ENCODE data around the gene HEMK1. TPM values are rescaled to one million over a fixed set of nuclear protein-coding genes. Genes with fewer than 3 reads are reported as not detected.

HEMK1 gene
- total and polyA plus RNA-seq, 2 experiments from 2014 or later: 23.3 to 37.4 TPM

DNA sequence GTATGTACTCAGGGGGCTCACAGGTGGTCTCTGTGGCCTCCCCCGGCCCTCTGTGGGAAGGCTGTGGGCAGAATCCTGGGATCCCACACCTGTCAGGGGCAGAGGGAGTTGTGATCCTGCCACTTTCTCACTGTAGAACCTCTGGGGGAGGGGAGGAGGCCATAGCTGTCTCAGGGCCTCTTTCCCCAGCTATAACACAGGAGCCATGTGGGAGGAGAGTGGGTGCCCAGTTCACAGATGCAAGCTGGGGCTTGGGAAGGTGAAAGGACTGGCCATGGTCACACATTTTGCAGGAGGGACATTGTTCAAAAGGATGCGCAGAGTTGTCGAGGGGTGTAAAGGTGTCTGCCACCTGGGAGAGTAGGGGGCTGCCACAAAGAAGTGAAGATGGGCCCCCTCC lies 59.3 kb downstream of the HEMK1 start:
- no peaks in the 10 kb centered on the region for H3K36me3 ChIP-seq

DNA sequence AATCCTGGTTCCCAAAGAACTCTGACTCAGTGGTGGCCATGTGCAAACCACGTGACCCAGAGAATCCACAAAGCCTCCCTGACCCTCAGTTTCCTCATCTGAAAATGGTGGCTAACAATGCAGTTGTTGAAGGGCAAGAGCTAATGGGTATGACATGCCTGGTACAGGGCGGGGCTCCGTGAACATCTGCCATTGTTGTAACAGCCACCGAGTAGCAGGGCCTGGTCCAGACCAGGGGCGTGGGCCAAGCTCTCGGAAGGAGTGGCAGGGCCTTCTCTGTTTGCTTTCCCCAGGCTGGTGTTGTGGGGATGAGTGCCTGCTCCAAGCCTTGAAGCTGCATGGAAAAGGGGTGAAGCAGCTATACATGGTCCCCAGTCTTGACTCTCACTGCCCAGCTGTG lies 61.1 kb downstream of the HEMK1 start:
- Histone ChIP-seq H3K36me3 (no peaks in the 10 kb centered on the region), H3K4me3 (no peak overlapping the region), H3K9me3 (ENCODE audit: low read depth) (no peaks in the 10 kb centered on the region), H3K27ac (no peak overlapping the region), H3K4me1 (ENCODE audit: low read depth) (peaks cover 9% of the 10 kb centered on the region), H3K27me3 (no peaks in the 10 kb centered on the region)
- TF ChIP-seq, protein P1, sequence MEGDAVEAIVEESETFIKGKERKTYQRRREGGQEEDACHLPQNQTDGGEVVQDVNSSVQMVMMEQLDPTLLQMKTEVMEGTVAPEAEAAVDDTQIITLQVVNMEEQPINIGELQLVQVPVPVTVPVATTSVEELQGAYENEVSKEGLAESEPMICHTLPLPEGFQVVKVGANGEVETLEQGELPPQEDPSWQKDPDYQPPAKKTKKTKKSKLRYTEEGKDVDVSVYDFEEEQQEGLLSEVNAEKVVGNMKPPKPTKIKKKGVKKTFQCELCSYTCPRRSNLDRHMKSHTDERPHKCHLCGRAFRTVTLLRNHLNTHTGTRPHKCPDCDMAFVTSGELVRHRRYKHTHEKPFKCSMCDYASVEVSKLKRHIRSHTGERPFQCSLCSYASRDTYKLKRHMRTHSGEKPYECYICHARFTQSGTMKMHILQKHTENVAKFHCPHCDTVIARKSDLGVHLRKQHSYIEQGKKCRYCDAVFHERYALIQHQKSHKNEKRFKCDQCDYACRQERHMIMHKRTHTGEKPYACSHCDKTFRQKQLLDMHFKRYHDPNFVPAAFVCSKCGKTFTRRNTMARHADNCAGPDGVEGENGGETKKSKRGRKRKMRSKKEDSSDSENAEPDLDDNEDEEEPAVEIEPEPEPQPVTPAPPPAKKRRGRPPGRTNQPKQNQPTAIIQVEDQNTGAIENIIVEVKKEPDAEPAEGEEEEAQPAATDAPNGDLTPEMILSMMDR (IDR thresholded peaks at IDR 0.05; ENCODE audit: low read depth, low read length): no peak
- no peak for DNase-seq (ENCODE audit: low read depth in 1 of 2, low spot score in 1 of 2)

More for the DNA sequence above, 59.3 kb downstream of the HEMK1 start:
- Histone ChIP-seq H3K9me3 (ENCODE audit: low read depth) (no peaks in the 10 kb centered on the region), H3K27ac (no peak overlapping the region), H3K4me1 (ENCODE audit: low read depth) (peaks cover 14% of the 10 kb centered on the region), H3K4me3 (no peak overlapping the region), H3K27me3 (no peaks in the 10 kb centered on the region)
- DNase-seq (ENCODE audit: low read depth in 1 of 2, low spot score in 1 of 2): no peak
- TF ChIP-seq, protein P1 (IDR thresholded peaks at IDR 0.05; ENCODE audit: low read depth, low read length): no peak

DNA sequence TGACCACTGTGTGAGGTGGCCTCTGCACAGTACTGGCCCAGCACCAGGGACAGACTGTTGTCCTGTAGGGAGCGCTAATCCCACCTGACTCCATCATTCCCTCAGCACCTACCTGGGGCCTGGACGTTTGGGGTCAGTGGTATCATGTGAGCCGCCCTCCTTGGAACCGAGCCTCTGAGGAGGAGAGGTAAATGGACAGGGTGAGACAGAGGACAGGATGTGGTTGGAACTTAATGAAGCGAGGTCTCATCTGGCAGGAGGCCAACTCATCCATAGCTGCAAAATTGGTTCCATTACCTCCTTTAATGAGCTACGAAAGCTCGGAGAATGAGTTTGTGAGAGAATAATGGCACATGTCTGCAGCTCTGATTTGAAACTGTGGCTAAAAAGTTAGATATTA lies 61.6 kb downstream of the HEMK1 start:
- Histone ChIP-seq H3K36me3 (no peaks in the 10 kb centered on the region), H3K9me3 (ENCODE audit: low read depth) (no peaks in the 10 kb centered on the region), H3K4me3 (no peak overlapping the region), H3K27ac (no peak overlapping the region), H3K27me3 (no peaks in the 10 kb centered on the region), H3K4me1 (ENCODE audit: low read depth) (peaks cover 5% of the 10 kb centered on the region)
- TF ChIP-seq, protein P1 (IDR thresholded peaks at IDR 0.05; ENCODE audit: low read depth, low read length): no peak
- DNase-seq (ENCODE audit: low read depth in 1 of 2, low spot score in 1 of 2): no peak

DNA sequence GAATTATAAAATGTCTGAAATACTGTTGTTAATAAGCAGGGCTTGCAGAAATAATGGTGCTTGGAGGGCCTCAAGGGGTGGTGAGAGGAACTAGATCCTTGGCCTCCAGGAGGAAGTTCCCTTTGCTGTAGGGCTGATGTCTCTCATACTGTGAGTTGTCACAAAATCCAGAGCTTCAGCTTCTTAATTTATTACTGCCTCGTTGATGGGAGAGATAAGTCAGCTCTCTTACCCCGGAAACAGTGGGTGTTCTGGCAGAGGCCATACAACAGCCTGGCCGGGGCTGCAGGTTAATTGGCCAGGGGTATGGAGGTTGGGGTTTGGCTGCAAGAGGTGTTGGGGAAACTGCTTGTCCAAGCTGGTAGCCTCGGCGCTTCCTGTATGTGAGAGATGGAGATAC lies 63.1 kb downstream of the HEMK1 start:
- DNase-seq (ENCODE audit: low read depth in 1 of 2, low spot score in 1 of 2): no peak
- Histone ChIP-seq H3K36me3 (no peaks in the 10 kb centered on the region), H3K4me3 (no peak overlapping the region), H3K27me3 (no peaks in the 10 kb centered on the region), H3K9me3 (ENCODE audit: low read depth) (no peaks in the 10 kb centered on the region), H3K4me1 (ENCODE audit: low read depth) (peaks cover 12% of the 10 kb centered on the region), H3K27ac (no peak overlapping the region)
- TF ChIP-seq, protein P1 (IDR thresholded peaks at IDR 0.05; ENCODE audit: low read depth, low read length): no peak

DNA sequence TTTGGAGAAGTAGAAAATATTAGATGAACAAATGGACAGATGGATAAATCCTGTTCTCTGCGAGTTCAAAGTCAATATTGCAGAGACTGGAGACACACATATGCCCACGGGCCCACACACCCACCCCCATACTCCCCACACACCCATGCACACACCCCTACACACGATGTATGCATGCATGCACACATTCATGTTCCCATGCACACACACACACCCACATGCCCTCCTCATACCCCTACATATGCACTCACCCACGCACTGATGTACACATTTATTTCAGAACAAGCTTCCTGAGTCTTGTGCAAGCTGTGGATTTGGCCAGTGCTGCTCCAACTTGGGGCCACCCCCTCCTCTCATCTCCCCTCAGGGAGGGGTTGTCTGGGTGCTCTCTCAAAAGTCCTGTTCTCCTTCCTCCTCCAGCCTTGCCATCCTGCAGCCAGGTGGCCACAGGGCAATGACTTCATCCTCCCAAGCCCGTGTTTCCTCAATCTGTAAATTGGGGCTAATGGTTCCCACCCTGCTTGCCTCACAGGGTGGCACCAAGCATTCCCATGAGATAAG lies 64.0 kb downstream of the HEMK1 start:
- Histone ChIP-seq H3K36me3 (no peaks in the 10 kb centered on the region), H3K9me3 (ENCODE audit: low read depth) (no peaks in the 10 kb centered on the region), H3K27ac (no peak overlapping the region), H3K27me3 (no peaks in the 10 kb centered on the region), H3K4me3 (no peak overlapping the region), H3K4me1 (ENCODE audit: low read depth) (peaks cover 7% of the 10 kb centered on the region)
- DNase-seq (ENCODE audit: low read depth in 1 of 2, low spot score in 1 of 2): no peak
- TF ChIP-seq, protein P1 (IDR thresholded peaks at IDR 0.05; ENCODE audit: low read depth, low read length): no peak
